ENCODE data around the gene CLDN2.

DNA sequence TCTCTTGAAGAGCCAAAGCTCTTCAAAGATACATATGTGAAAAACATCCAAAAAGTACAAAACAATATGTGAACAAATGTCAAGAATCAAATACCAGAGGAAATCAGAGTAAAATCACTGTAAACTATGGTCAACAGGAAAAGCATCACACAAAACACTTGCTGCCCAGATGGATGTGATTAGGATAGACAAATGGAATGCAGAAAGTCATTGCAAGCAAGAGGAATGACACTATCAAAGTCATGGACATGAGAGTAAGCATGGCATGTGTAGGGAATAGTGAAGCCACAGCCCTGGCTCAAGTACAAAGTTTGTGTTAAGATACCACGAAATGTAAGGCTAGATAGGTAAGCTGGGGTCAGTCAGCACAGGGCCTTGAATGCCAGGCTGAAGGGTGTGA lies 37.7 kb downstream of the CLDN2 start:
- TF ChIP-seq SMC3 (IDR thresholded peaks at IDR 0.05; ENCODE audit: borderline replicate concordance, low read length) (no peak), DPF2 (IDR thresholded peaks at IDR 0.05) (no peak)
